PFSK-1 (cell line): ENCODE data around the gene ATG2B.

Experiments
- FOXP2 ChIP-seq: optimal IDR thresholded peaks from 2 replicates; pipeline ENCODE3; 2011; ENCODE audit warnings: borderline replicate concordance, control low read depth, inconsistent platforms; ENCODE audit not compliant: insufficient read depth; ENCODE audit errors: extremely low read length, extremely low read depth
- POLR2AphosphoS5 ChIP-seq: IDR thresholded peaks from 2 replicates; pipeline ENCODE4 v1.6.1; 2012; ENCODE audit warnings: low read depth, mild to moderate bottlenecking, control low read depth, low read length, moderate library complexity
- REST ChIP-seq, 2 experiments: IDR thresholded peaks; 2 replicates each; pipeline versions ENCODE4 v1.6.1 to v1.8.0; 2011 to 2012; ENCODE audit warnings: low read depth in 2 of 2, low read length in 2 of 2, control low read depth in 1 of 2, inconsistent platforms in 1 of 2, mild to moderate bottlenecking in 1 of 2, moderate library complexity in 1 of 2; ENCODE audit not compliant: insufficient read depth in 1 of 2
- SIN3A ChIP-seq: IDR thresholded peaks from 2 replicates; pipeline ENCODE4 v1.6.1; 2012; ENCODE audit warnings: mild to moderate bottlenecking, low read length, moderate library complexity, borderline replicate concordance; ENCODE audit not compliant: insufficient read depth
- TAF1 ChIP-seq: IDR thresholded peaks from 2 replicates; pipeline ENCODE4 v1.6.1; 2012; ENCODE audit warnings: low read length, control low read depth, borderline replicate concordance; ENCODE audit not compliant: insufficient read depth

GRCh38 chr14:96240641-96241040 lies 122.5 kb downstream of the ATG2B start:
- TF ChIP-seq POLR2AphosphoS5 (no peak), REST (IDR thresholded peaks at IDR 0.05; ENCODE audit: insufficient read depth in 1 of 2, low read depth in 2 of 2, low read length in 2 of 2) (no peak), SIN3A (no peak), TAF1 (no peak), FOXP2 (no peak)
